Spleen (tissue), 11 donors: ENCODE results near the gene IBA57. TPM values are rescaled to one million over a fixed set of nuclear protein-coding genes. Genes with fewer than 3 reads are reported as not detected.
A peak's percentile ranks its signal among the peaks of the same experiment; 100 is the strongest.

Experiments used
- DNase-seq: peaks from one replicate; pipeline ENCODE4 v3.0.0-alpha.2; 2020
- H3K27ac ChIP-seq, 8 donors: fragments of 200-600 bp; sonication (generic) in 7 of 8; 1 replicate in 4 of 8; 2 replicates in 4 of 8; pipeline versions ENCODE4 v1.5.0 to v1.8.0; 2016 to 2021; ENCODE audit warnings: inconsistent platforms in 4 of 8, mild to moderate bottlenecking in 4 of 8, moderate library complexity in 1 of 8
- H3K27me3 ChIP-seq, 7 donors: fragments of 200-600 bp; sonication (generic) in 6 of 7; replicated peaks in 1 of 7; 1 replicate in 4 of 7; 2 replicates in 3 of 7; pipeline versions ENCODE4 v1.5.0 to v1.8.0; 2016 to 2021; ENCODE audit warnings: inconsistent platforms in 3 of 7, mild to moderate bottlenecking in 1 of 7
- H3K36me3 ChIP-seq, 6 donors: fragments of 200-600 bp; sonication (generic) in 5 of 6; 1 replicate in 4 of 6; 2 replicates in 2 of 6; pipeline versions ENCODE4 v1.5.0 to v1.8.0; 2016 to 2021; ENCODE audit warnings: inconsistent platforms in 2 of 6
- H3K4me1 ChIP-seq, 6 donors: fragments of 200-600 bp; sonication (generic) in 5 of 6; 1 replicate in 3 of 6; 2 replicates in 3 of 6; pipeline versions ENCODE4 v1.5.0 to v1.8.0; 2016 to 2021; ENCODE audit warnings: inconsistent platforms in 3 of 6
- H3K4me3 ChIP-seq, 8 donors: fragments of 200-600 bp; sonication (generic) in 7 of 8; 1 replicate in 4 of 8; 2 replicates in 4 of 8; pipeline versions ENCODE4 v1.5.0 to v1.8.0; 2016 to 2021; ENCODE audit warnings: inconsistent platforms in 4 of 8, mild to moderate bottlenecking in 4 of 8, moderate library complexity in 2 of 8
- H3K9me3 ChIP-seq, 8 donors: fragments of 200-600 bp; sonication (generic) in 7 of 8; 1 replicate in 4 of 8; 2 replicates in 4 of 8; pipeline versions ENCODE4 v1.5.0 to v1.8.0; 2016 to 2021; ENCODE audit warnings: inconsistent platforms in 4 of 8
- POLR2A ChIP-seq, 3 donors: fragments of 450-650 bp; IDR thresholded peaks; one replicate each; pipeline ENCODE4 v1.5.1; 2017; ENCODE audit warnings: antibody characterized with exemption in 3 of 3, mild to moderate bottlenecking in 1 of 3
- POLR2AphosphoS5 ChIP-seq, 3 donors: sonication (generic); formaldehyde crosslinking; IDR thresholded peaks; one replicate each; pipeline ENCODE4 v1.5.1; 2017; ENCODE audit warnings: antibody characterized with exemption in 3 of 3
- WGBS, 5 donors: extraction: QIAGEN DNeasy Blood & Tissue Kit in 3 of 5; methylation state at CpG; one replicate each; pipeline versions ENCODE4 v1.1.5 to v1.1.7; 2013 to 2018; 5-methylcytosine and 5-hydroxymethylcytosine counted together
- intact Hi-C: fragments of 100-400 bp; cut with DNase I; formaldehyde crosslinking; loops from one replicate; pipeline ENCODE4 v1.15.0; 2023; ENCODE audit warnings: low total_unique reads
- polyA plus RNA-seq, 3 donors: library from polyadenylated mRNA; stranded (reverse); fragments of 200-250 nt; gene quantifications; one replicate each; pipeline ENCODE4 v1.2.1, GENCODE V29; 2013
- small RNA-seq, 4 donors: library from RNA; depleted of rRNA; stranded (forward); fragments of <200 nt; gene quantifications; one replicate each; pipeline ENCODE3, GENCODE V24; 2016
- total RNA-seq, 7 donors: library from RNA; depleted of rRNA in 3 of 7; stranded (reverse); fragments of >200 nt in 3 of 7; fragmentation: NEBNext Ultra II Directional in 4 of 7; extraction: Animal tissue kit (Norgen Biotek cat#: 25700) in 4 of 7; gene quantifications; one replicate each; pipeline versions ENCODE4 v1.1.0 to v1.2.1, GENCODE V29; 2016 to 2021
- TF ChIP-seq, protein P1 (sequence below), 11 experiments: fragments of 200-600 bp in 7 of 11; fragments of 450-650 bp in 4 of 11; sonication (generic) in 4 of 11; IDR thresholded peaks in 8 of 11; conservative IDR thresholded peaks in 3 of 11; 1 replicate in 7 of 11; 2 replicates in 4 of 11; pipeline versions ENCODE4 v1.4.0 to v1.8.0; 2016 to 2021; ENCODE audit warnings: antibody characterized with exemption in 11 of 11, inconsistent platforms in 4 of 11, mild to moderate bottlenecking in 1 of 11
- donor health status: healthy with polysubstance abuse.
- donor health status: DM: no; HTN: no; CAD: no; lungs with moderate emphysema.
- donor health status: DM: no; HTN: no; CAD: no.
- donor health status: Bipolar disorder and iron deficiency.
- donor health status: healthy.
- donor health status: DM: no; HTN: no; CAD: no.
- donor health status: DM: yes; HTN: yes; CAD: no.

Gene IBA57
- total and polyA plus RNA-seq, 10 donors = 0.59 to 14.7 (median 9.3) TPM

- no peak for DNase-seq
- 59 to 86% (median 79%) methylated on average over 5 of the region's 5 CpGs for WGBS, 5 donors
- Histone ChIP-seq H3K4me3 (no peak overlapping the region), H3K27ac (peak overlapping the region in 2 of 8 donors; percentile 32), H3K27me3 (no peaks in the 10 kb centered on the region), H3K4me1 (no peaks in the 10 kb centered on the region), H3K36me3 (peaks cover 0 to 37% (median 18%) of the 10 kb centered on the region in 6 donors), H3K9me3 (peaks cover 4 to 32% (median 23%) of the 10 kb centered on the region in 8 donors)
- intact Hi-C loops = no loop called here
- TF ChIP-seq, protein P1, sequence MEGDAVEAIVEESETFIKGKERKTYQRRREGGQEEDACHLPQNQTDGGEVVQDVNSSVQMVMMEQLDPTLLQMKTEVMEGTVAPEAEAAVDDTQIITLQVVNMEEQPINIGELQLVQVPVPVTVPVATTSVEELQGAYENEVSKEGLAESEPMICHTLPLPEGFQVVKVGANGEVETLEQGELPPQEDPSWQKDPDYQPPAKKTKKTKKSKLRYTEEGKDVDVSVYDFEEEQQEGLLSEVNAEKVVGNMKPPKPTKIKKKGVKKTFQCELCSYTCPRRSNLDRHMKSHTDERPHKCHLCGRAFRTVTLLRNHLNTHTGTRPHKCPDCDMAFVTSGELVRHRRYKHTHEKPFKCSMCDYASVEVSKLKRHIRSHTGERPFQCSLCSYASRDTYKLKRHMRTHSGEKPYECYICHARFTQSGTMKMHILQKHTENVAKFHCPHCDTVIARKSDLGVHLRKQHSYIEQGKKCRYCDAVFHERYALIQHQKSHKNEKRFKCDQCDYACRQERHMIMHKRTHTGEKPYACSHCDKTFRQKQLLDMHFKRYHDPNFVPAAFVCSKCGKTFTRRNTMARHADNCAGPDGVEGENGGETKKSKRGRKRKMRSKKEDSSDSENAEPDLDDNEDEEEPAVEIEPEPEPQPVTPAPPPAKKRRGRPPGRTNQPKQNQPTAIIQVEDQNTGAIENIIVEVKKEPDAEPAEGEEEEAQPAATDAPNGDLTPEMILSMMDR (IDR thresholded peaks at IDR 0.05 in 8 of 11, conservative IDR thresholded peaks at IDR 0.05 in 3 of 11) = no peak
- TF ChIP-seq POLR2AphosphoS5 (IDR thresholded peaks at IDR 0.05) = no peak
- TF ChIP-seq POLR2A (IDR thresholded peaks at IDR 0.05) = no peak
Observed at GRCh38 chr1:228228601-228229074, 63.0 kb downstream of the IBA57 start.

DNA sequence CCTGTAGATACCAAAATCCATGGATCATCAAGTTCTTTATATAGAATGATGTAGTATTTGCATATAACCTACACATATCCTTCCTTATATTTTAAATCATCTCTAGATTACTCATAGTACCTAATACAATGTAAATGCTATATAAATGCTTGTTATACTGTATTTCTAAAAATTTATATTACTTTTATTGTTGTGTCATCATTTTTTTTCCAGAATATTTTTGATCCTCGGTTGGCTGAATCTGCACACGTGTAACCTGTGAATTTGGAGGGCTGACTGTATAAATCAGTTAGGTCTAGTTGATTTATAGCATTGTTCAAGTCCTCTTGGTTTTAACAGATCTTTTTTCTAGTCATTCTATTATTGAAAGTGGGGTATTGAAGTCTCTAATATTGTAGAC lies 65.6 kb downstream of the IBA57 start:
- no peak for TF ChIP-seq POLR2A (IDR thresholded peaks at IDR 0.05)
- TF ChIP-seq POLR2AphosphoS5 (IDR thresholded peaks at IDR 0.05) = no peak
- TF ChIP-seq, protein P1 (IDR thresholded peaks at IDR 0.05 in 8 of 11, conservative IDR thresholded peaks at IDR 0.05 in 3 of 11) = no peak
- no peak for DNase-seq
- no peak overlapping the region for H3K4me3 ChIP-seq
- H3K36me3 ChIP-seq = peaks cover 0 to 14% (median 0%) of the 10 kb centered on the region in 6 donors
- H3K27me3 ChIP-seq = no peaks in the 10 kb centered on the region
- 86 to 95% (median 91%) methylated on average over 2 of the region's 2 CpGs for WGBS, 5 donors
- H3K9me3 ChIP-seq = peaks cover 0 to 19% (median 7%) of the 10 kb centered on the region in 8 donors
- no peak overlapping the region for H3K27ac ChIP-seq
- intact Hi-C loops = no loop called here
- H3K4me1 ChIP-seq = no peaks in the 10 kb centered on the region

Small RNA genes lying within 50 kb of the gene (small RNA-seq; reads per million reads assigned to genes)
- gene AL359510.1 = 0 reads per million in 4 donors

Other genes starting within 250 kb of the IBA57 start
- 1 to 10 TPM in 4 of 7 donors, under 1 TPM in 3; 0.37 to 3.6 (median 1.2) TPM for gene WNT9A, start 217.9 kb upstream of the IBA57 start, total RNA-seq
- under 1 TPM; 0.08 to 0.70 (median 0.11) TPM for gene WNT9A, start 217.9 kb upstream of the IBA57 start, polyA plus RNA-seq
- not detected for gene WNT3A, start 158.8 kb upstream of the IBA57 start, total RNA-seq
- not detected for gene WNT3A, start 158.8 kb upstream of the IBA57 start, polyA plus RNA-seq
- gene ARF1, start 83.1 kb upstream of the IBA57 start, total RNA-seq = 100 to 1,000 TPM; 302 to 387 (median 338) TPM
- 100 to 1,000 TPM; 150 to 282 (median 231) TPM for gene ARF1, start 83.1 kb upstream of the IBA57 start, polyA plus RNA-seq
- gene C1orf35, start 62.5 kb upstream of the IBA57 start, total RNA-seq = 10 to 100 TPM in 6 of 7 donors, 1 to 10 TPM in 1; 7.3 to 14.2 (median 11.9) TPM
- gene C1orf35, start 62.5 kb upstream of the IBA57 start, polyA plus RNA-seq = 10 to 100 TPM; 18.7 to 23.4 (median 21.7) TPM
- 100 to 1,000 TPM in 1 of 7 donors, 10 to 100 TPM in 6; 32.3 to 103 (median 39.0) TPM for gene MRPL55, start 56.5 kb upstream of the IBA57 start, total RNA-seq
- 100 to 1,000 TPM in 2 of 3 donors, 10 to 100 TPM in 1; 95.2 to 114 (median 111) TPM for gene MRPL55, start 56.5 kb upstream of the IBA57 start, polyA plus RNA-seq
- gene GUK1, start 25.5 kb upstream of the IBA57 start, total RNA-seq = 100 to 1,000 TPM; 167 to 218 (median 186) TPM
- gene GUK1, start 25.5 kb upstream of the IBA57 start, polyA plus RNA-seq = 100 to 1,000 TPM; 279 to 499 (median 316) TPM
- gene GJC2, start 15.9 kb upstream of the IBA57 start, total RNA-seq = 1 to 10 TPM in 6 of 7 donors, under 1 TPM in 1; 0.94 to 3.5 (median 2.4) TPM
- under 1 TPM; 0.35 to 0.96 (median 0.67) TPM for gene GJC2, start 15.9 kb upstream of the IBA57 start, polyA plus RNA-seq
- gene OBSCN, start 42.2 kb downstream of the IBA57 start, total RNA-seq = 10 to 100 TPM; 35.3 to 71.7 (median 46.0) TPM
- gene OBSCN, start 42.2 kb downstream of the IBA57 start, polyA plus RNA-seq = 10 to 100 TPM; 12.6 to 31.6 (median 23.3) TPM
- gene TRIM11, start 241.0 kb downstream of the IBA57 start, total RNA-seq = 10 to 100 TPM; 33.4 to 49.4 (median 39.8) TPM
- 10 to 100 TPM; 14.1 to 26.8 (median 20.7) TPM for gene TRIM11, start 241.0 kb downstream of the IBA57 start, polyA plus RNA-seq